ENCODE results near the gene CLTCL1. TPM values are rescaled to one million over a fixed set of nuclear protein-coding genes. Genes with fewer than 3 reads are reported as not detected.
"Not testable (repeated sequence)": the region's sequence is repeated elsewhere in the genome, so short reads cannot be mapped to it uniquely, and the experiment has no call there.

CLTCL1 gene
- total RNA-seq, 1 experiment from 2014 or later, result 21.7 TPM

GRCh38 chr22:19265779-19266178 lies 25.7 kb downstream of the CLTCL1 start:
- POLR2A ChIA-PET, result interaction anchor here (2.3 kb wide), 1 partner anchor 21 kb away, joined by 9 read pairs; no protein-coding TSS in a partner anchor
- CTCF ChIA-PET, result interaction anchor here (0.6 kb wide), 1 partner anchor 443 kb away, joined by 3 read pairs; no protein-coding TSS in a partner anchor
- no TSS peak for BruUV-seq (replicated peaks)

DNA sequence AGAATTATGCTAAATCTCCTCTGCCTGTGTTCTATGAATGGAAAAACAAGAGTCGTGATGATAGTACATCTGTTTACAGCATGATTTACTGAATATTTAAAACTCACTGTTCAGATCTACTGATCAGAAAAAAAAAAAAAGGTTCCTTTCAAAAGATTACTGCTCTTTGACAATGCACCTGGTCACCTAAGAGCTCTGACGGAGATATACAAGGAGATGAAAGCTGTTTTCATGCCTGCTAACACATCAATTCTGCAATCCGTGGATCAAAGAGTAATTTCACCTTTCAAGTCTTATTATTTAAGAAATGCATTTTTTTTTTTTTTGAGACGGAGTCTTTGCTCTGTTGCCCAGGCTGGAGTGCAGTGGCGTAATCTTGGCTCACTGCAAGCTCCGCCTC lies 30.7 kb downstream of the CLTCL1 start:
- H3K27me3 Mint-ChIP-seq (ENCODE audit: insufficient read depth, unreplicated experiment), result no peaks in the 10 kb centered on the region
- ChIA-PET CTCF (interaction anchor here (0.5 to 0.7 kb wide), 2 partner anchors 39 to 109 kb away, joined by 3 read pairs; no protein-coding TSS in a partner anchor), POLR2A (interaction anchor here (0.6 to 1.3 kb wide), 3 partner anchors 9 to 35 kb away, joined by 3 read pairs; no protein-coding TSS in a partner anchor)
- H3K9me3 Mint-ChIP-seq (ENCODE audit: unreplicated experiment), result no peaks in the 10 kb centered on the region
- BruUV-seq (replicated peaks), result no TSS peak
- peaks cover 25% of the 10 kb centered on the region for H3K36me3 Mint-ChIP-seq (ENCODE audit: insufficient read depth, unreplicated experiment)
- H3K4me1 Mint-ChIP-seq (ENCODE audit: insufficient read depth, unreplicated experiment), result peaks cover 7% of the 10 kb centered on the region
- no peak overlapping the region for H3K4me3 Mint-ChIP-seq (ENCODE audit: unreplicated experiment)
- no peak for DNase-seq (ENCODE audit: unreplicated experiment)
- no peak overlapping the region for H3K27ac Mint-ChIP-seq (ENCODE audit: low read depth, unreplicated experiment)
- TF ChIP-seq, protein P1, sequence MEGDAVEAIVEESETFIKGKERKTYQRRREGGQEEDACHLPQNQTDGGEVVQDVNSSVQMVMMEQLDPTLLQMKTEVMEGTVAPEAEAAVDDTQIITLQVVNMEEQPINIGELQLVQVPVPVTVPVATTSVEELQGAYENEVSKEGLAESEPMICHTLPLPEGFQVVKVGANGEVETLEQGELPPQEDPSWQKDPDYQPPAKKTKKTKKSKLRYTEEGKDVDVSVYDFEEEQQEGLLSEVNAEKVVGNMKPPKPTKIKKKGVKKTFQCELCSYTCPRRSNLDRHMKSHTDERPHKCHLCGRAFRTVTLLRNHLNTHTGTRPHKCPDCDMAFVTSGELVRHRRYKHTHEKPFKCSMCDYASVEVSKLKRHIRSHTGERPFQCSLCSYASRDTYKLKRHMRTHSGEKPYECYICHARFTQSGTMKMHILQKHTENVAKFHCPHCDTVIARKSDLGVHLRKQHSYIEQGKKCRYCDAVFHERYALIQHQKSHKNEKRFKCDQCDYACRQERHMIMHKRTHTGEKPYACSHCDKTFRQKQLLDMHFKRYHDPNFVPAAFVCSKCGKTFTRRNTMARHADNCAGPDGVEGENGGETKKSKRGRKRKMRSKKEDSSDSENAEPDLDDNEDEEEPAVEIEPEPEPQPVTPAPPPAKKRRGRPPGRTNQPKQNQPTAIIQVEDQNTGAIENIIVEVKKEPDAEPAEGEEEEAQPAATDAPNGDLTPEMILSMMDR (IDR thresholded peaks at IDR 0.05; ENCODE audit: unreplicated experiment), result no peak
- intact Hi-C loops (cut with micrococcal nuclease), result no loop called here

More at GRCh38 chr22:19265779-19266178, 25.7 kb downstream of the CLTCL1 start:
- no peak for DNase-seq (ENCODE audit: unreplicated experiment)
- no peaks in the 10 kb centered on the region for H3K9me3 Mint-ChIP-seq (ENCODE audit: unreplicated experiment)
- peaks cover 25% of the 10 kb centered on the region for H3K36me3 Mint-ChIP-seq (ENCODE audit: insufficient read depth, unreplicated experiment)
- intact Hi-C loops (cut with micrococcal nuclease), result no loop called here
- H3K27me3 Mint-ChIP-seq (ENCODE audit: insufficient read depth, unreplicated experiment), result no peaks in the 10 kb centered on the region
- TF ChIP-seq, protein P1 (IDR thresholded peaks at IDR 0.05; ENCODE audit: unreplicated experiment), result no peak
- no peak overlapping the region for H3K4me3 Mint-ChIP-seq (ENCODE audit: unreplicated experiment)
- H3K27ac Mint-ChIP-seq (ENCODE audit: low read depth, unreplicated experiment), result no peak overlapping the region
- H3K4me1 Mint-ChIP-seq (ENCODE audit: insufficient read depth, unreplicated experiment), result no peaks in the 10 kb centered on the region

- peaks cover 7% of the 10 kb centered on the region for H3K4me1 Mint-ChIP-seq (ENCODE audit: insufficient read depth, unreplicated experiment)
- H3K27me3 Mint-ChIP-seq (ENCODE audit: insufficient read depth, unreplicated experiment), result no peaks in the 10 kb centered on the region
- H3K9me3 Mint-ChIP-seq (ENCODE audit: unreplicated experiment), result no peaks in the 10 kb centered on the region
- intact Hi-C loops (cut with micrococcal nuclease), result no loop called here
- ChIA-PET CTCF (interaction anchor here (1.0 kb wide), 1 partner anchor 13 kb away, joined by 3 read pairs; no protein-coding TSS in a partner anchor), POLR2A (interaction anchor here (0.6 to 1.3 kb wide), 4 partner anchors 9 to 36 kb away, joined by 3 read pairs; no protein-coding TSS in a partner anchor)
- DNase-seq (ENCODE audit: unreplicated experiment), result no peak
- H3K27ac Mint-ChIP-seq (ENCODE audit: low read depth, unreplicated experiment), result peak overlapping the region; percentile 84
- BruUV-seq (replicated peaks), result no TSS peak
- TF ChIP-seq, protein P1 (IDR thresholded peaks at IDR 0.05; ENCODE audit: unreplicated experiment), result no peak
- peaks cover 25% of the 10 kb centered on the region for H3K36me3 Mint-ChIP-seq (ENCODE audit: insufficient read depth, unreplicated experiment)
- no peak overlapping the region for H3K4me3 Mint-ChIP-seq (ENCODE audit: unreplicated experiment)
Observed at GRCh38 chr22:19260194-19260593, 31.3 kb downstream of the CLTCL1 start.

GRCh38 chr22:19258968-19259288 lies 32.6 kb downstream of the CLTCL1 start:
- intact Hi-C loops (cut with micrococcal nuclease), result not testable (repeated sequence)

More at GRCh38 chr22:19258968-19259288, 32.6 kb downstream of the CLTCL1 start:
- H3K4me1 Mint-ChIP-seq (ENCODE audit: insufficient read depth, unreplicated experiment); H3K4me3 Mint-ChIP-seq (ENCODE audit: unreplicated experiment); H3K27me3 Mint-ChIP-seq (ENCODE audit: insufficient read depth, unreplicated experiment); CTCF ChIA-PET; BruUV-seq (replicated peaks); DNase-seq (ENCODE audit: unreplicated experiment); H3K9me3 Mint-ChIP-seq (ENCODE audit: unreplicated experiment): not testable (repeated sequence)
- POLR2A ChIA-PET, result interaction anchor here (0.8 kb wide), 1 partner anchor 9 kb away, joined by 5 read pairs; no protein-coding TSS in a partner anchor
- peak overlapping the region; percentile 84 for H3K27ac Mint-ChIP-seq (ENCODE audit: low read depth, unreplicated experiment)
- H3K36me3 Mint-ChIP-seq (ENCODE audit: insufficient read depth, unreplicated experiment), result peaks cover 25% of the 10 kb centered on the region

All from MCF 10A (cell line).